Colonic mucosa (tissue), 4 donors: ENCODE data around the gene TTC31. TPM values are rescaled to one million over a fixed set of nuclear protein-coding genes. Genes with fewer than 3 reads are reported as not detected.
A peak's percentile ranks its signal among the peaks of the same experiment; 100 is the strongest.

ENCODE experiments used
- DNase-seq: peaks from one replicate; pipeline ENCODE4 v3.0.0-alpha.2; 2020
- H3K27ac ChIP-seq: fragments of 200-600 bp; one replicate; pipeline ENCODE4 v1.8.0; 2021
- H3K27me3 ChIP-seq: fragments of 200-600 bp; one replicate; pipeline ENCODE4 v1.8.0; 2021
- H3K36me3 ChIP-seq: fragments of 200-600 bp; one replicate; pipeline ENCODE4 v1.8.0; 2021
- H3K4me1 ChIP-seq: fragments of 200-600 bp; one replicate; pipeline ENCODE4 v1.8.0; 2021; ENCODE audit warnings: mild to moderate bottlenecking
- H3K4me3 ChIP-seq: fragments of 200-600 bp; one replicate; pipeline ENCODE4 v1.8.0; 2021
- H3K9ac ChIP-seq, 2 donors: one replicate each; pipeline ENCODE4 v1.7.0; 2013; ENCODE audit warnings: control low read depth in 2 of 2, low read depth in 2 of 2, low read length in 2 of 2
- H3K9me3 ChIP-seq: fragments of 200-600 bp; one replicate; pipeline ENCODE4 v1.8.0; 2021
- intact Hi-C: fragments of 100-400 bp; cut with DNase I; formaldehyde crosslinking; loops from one replicate; pipeline ENCODE4 v1.14.1; 2022
- total RNA-seq, 2 donors: library from RNA; stranded (reverse); fragmentation: NEBNext Ultra II Directional in 1 of 2; extraction: Animal tissue kit (Norgen Biotek cat#: 25700) in 1 of 2; gene quantifications; one replicate each; pipeline ENCODE4 v1.2.1, GENCODE V29; 2021
- TF ChIP-seq, protein P1 (sequence below): fragments of 200-600 bp; IDR thresholded peaks from one replicate; pipeline ENCODE4 v1.8.0; 2022; ENCODE audit warnings: antibody characterized with exemption, mild to moderate bottlenecking
- donor health status: healthy.
- donor health status: DM: no; HTN: no; CAD: no.
- donor health status: DM: no; HTN: no; CAD: no.

Gene TTC31
- total RNA-seq, 2 donors from 2014 or later, result 23.3 to 25.2 TPM

DNA sequence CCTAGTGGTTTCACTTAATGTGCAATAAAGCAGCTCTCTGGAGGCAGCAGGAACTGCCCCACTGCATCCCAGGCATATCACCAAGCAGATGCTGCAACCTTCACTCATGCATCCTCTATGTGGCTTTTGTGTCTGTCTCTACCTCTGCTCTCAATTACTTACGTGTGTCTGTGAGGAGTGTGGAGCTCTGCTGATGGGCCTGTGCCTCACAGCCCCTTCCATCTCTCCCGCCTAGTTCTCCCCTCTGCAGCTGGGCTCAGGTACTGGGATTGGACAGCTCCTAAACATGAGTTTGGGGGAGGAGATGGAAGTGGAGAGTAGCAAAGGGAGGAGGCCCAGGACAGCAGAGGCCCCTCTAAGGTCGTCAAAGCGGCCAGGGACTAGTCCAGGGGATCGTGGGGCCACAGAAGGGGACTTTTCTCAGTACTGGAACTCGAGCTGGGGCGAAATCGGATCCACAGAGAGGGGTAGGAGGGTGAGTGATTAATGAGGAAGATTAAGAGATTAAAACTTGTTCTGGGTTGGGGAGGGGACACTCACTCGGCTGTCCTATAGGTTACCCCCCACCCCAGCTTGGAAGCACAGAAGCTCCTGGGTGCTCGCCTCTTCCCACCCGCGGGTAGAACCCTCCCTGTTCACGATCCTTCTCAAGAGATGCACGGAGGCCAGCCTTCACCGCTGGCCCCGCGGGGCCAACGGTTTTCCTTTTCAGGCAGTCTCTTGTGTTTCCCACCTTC is 18.6 kb downstream of the TTC31 start:
- H3K4me1 ChIP-seq, result peaks cover 24% of the 10 kb centered on the region
- intact Hi-C loops, result no loop called here
- H3K36me3 ChIP-seq, result peaks cover 3% of the 10 kb centered on the region
- no peak overlapping the region for H3K4me3 ChIP-seq
- no peak for DNase-seq
- peak overlapping the region in 1 of 2 donors; percentile 96 for H3K9ac ChIP-seq
- H3K9me3 ChIP-seq, result no peaks in the 10 kb centered on the region
- H3K27me3 ChIP-seq, result peaks cover 17% of the 10 kb centered on the region
- no peak overlapping the region for H3K27ac ChIP-seq
- TF ChIP-seq, protein P1, sequence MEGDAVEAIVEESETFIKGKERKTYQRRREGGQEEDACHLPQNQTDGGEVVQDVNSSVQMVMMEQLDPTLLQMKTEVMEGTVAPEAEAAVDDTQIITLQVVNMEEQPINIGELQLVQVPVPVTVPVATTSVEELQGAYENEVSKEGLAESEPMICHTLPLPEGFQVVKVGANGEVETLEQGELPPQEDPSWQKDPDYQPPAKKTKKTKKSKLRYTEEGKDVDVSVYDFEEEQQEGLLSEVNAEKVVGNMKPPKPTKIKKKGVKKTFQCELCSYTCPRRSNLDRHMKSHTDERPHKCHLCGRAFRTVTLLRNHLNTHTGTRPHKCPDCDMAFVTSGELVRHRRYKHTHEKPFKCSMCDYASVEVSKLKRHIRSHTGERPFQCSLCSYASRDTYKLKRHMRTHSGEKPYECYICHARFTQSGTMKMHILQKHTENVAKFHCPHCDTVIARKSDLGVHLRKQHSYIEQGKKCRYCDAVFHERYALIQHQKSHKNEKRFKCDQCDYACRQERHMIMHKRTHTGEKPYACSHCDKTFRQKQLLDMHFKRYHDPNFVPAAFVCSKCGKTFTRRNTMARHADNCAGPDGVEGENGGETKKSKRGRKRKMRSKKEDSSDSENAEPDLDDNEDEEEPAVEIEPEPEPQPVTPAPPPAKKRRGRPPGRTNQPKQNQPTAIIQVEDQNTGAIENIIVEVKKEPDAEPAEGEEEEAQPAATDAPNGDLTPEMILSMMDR, result no peak

DNA sequence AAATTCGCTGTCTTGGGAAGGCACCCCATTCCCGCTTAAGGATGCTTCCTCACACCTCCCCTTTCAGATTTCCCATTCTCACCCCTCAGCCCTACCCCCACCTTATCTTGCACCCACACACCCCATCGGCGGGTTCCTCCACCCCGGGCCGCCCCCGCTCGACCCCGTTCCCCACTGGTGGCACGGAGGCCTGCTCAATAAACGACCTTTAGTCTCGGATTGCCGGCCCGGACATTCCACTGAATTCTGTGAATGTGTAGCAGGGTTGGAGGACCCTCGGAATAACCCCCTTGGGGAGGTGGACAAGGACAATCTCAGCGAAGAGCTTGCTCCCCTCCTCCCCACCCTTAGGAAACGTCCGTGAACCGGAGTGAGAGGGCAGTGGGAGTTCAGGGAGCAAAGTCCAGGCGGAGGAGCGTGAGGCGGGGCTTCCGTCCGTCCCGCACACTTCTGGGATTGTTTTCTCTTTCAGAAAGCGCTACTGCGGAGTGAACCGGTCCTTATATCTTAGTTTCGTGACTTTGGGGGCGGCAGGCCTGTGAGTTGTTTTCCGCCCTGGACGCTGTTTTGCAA is 19.4 kb downstream of the TTC31 start:
- H3K27me3 ChIP-seq, result peaks cover 17% of the 10 kb centered on the region
- H3K27ac ChIP-seq, result peak overlapping the region; percentile 78
- peak overlapping the region; percentile 70 to 96 for H3K9ac ChIP-seq
- H3K36me3 ChIP-seq, result peaks cover 3% of the 10 kb centered on the region
- peaks cover 27% of the 10 kb centered on the region for H3K4me1 ChIP-seq
- peak; percentile 81 for DNase-seq
- TF ChIP-seq, protein P1, result no peak
- no peaks in the 10 kb centered on the region for H3K9me3 ChIP-seq
- intact Hi-C loops, result no loop called here
- peak overlapping the region; percentile 52 for H3K4me3 ChIP-seq

DNA sequence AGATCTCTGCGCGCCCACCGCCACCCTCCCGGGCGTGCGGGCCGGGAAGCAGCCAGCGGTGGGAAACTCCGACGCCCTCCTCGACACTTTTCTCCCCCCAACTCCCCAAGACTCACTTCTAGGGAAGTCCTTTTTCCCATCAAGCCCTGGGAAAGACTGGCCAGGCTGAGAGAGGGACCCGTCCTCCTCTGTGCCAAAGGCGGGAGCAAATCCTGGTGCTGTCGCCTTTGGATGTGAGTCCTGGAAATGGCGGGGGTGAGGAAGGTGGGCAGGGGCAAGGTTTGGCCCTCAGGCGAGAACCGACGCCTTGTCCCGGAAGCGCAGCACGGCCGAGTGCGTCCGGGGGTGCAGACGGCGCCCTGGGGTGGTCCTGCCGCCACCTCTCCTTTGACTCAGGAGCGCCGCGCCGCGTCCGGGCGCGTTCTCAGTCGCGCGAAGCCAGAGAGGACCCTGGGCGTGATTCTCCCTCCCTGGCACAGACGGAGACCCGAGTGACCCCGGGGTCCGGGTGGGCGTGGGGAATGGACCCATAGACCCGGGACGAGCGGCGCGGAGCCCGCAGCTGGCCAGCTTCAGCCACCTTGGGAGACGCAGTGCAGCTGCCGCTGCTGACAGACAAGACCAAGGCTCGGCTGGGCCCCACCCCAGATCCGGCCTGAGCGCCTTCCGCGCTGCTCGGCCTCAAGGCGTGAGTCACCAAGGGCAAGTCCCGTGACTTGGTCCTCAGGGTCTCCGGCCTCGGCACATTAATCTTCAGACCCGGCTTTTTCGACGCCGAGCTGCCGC is 20.0 kb downstream of the TTC31 start:
- peak; percentile 90 for DNase-seq
- Histone ChIP-seq H3K9me3 (no peaks in the 10 kb centered on the region), H3K4me3 (peak overlapping the region; percentile 52), H3K9ac (peak overlapping the region; percentile 70 to 96), H3K27ac (peak overlapping the region; percentile 78), H3K27me3 (peaks cover 17% of the 10 kb centered on the region), H3K36me3 (peaks cover 3% of the 10 kb centered on the region), H3K4me1 (peaks cover 23% of the 10 kb centered on the region)
- TF ChIP-seq, protein P1, result no peak
- intact Hi-C loops, result no loop called here

DNA sequence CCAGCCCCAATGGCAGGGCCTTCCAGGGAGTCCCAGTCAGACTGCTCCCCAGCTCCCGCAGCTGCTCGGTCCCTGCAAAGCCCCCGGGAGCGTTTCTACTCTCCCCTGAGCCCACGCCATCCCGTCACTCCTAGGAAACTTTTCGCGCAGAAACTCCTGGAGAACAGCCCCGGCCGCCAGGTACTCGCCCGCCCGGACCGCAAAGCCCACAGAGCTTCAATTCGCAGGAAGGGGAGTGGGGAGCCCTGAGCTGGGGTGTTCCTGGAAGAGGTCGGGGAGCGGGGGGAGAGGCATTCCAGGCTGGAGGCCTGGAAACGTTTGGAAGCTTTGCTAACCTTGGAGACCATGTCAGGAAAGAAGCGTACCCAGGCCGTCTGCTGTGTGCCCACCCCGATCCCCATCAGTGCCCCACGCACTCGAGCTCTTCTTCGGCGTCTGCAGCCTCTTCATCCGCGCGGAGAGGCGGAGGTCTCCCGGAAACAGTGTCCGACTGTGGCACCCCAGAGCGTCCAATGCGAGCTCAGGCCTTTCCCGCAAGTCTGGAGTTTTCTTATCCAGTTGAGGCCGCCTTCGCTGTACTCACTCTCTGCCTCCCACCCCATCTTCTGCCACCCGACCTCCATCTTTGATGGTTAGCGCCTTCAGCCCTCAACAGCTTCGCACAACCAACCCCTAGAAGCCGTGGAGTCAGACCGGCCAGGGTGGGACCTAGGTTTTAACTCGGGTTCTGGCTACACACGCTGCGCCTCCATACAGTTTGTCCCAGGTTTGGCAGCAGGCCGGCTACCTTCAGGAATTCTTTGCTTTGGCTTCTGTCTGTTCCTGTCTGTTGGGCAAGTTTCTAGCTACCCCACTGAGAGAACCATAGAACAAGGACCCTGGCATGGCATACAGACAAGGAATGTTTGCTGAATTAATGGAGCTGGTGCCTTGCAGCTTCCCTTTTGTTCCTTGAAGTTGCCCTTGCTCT is 20.9 kb downstream of the TTC31 start:
- TF ChIP-seq, protein P1, result no peak
- H3K36me3 ChIP-seq, result peaks cover 3% of the 10 kb centered on the region
- peak overlapping the region; percentile 78 for H3K27ac ChIP-seq
- intact Hi-C loops, result no loop called here
- peaks cover 14% of the 10 kb centered on the region for H3K27me3 ChIP-seq
- peak overlapping the region; percentile 70 to 96 for H3K9ac ChIP-seq
- peak overlapping the region; percentile 52 for H3K4me3 ChIP-seq
- no peak for DNase-seq
- no peaks in the 10 kb centered on the region for H3K9me3 ChIP-seq
- H3K4me1 ChIP-seq, result peaks cover 19% of the 10 kb centered on the region

DNA sequence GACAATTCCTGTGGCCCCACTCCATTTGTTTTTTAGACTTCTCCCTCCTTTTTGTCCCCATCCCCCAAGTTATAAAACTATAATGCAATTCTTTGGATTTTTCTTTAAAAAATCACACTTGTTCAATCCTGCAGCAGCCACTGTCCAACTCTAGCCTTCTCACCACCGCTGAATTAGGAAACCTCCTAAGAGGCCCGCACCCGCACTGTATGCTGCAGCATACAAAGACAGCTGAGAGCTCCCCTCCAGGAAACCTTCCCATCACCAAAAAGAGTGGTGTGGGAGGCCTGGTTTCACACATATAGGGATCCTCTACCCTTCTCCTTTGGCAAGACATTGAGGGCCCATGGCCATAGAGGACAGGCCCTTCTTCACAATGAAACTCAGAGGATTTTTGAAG is 21.7 kb downstream of the TTC31 start:
- TF ChIP-seq, protein P1, result no peak

More for the DNA sequence above, 21.7 kb downstream of the TTC31 start:
- Histone ChIP-seq H3K27me3 (peaks cover 6% of the 10 kb centered on the region), H3K9ac (no peak overlapping the region), H3K36me3 (peaks cover 3% of the 10 kb centered on the region), H3K4me3 (no peak overlapping the region), H3K4me1 (peaks cover 13% of the 10 kb centered on the region), H3K27ac (no peak overlapping the region), H3K9me3 (no peaks in the 10 kb centered on the region)
- intact Hi-C loops, result no loop called here
- no peak for DNase-seq
